Lung microvascular endothelial cell (primary cell): ENCODE results near the gene FAM107A. TPM values are rescaled to one million over a fixed set of nuclear protein-coding genes. Genes with fewer than 3 reads are reported as not detected.

ENCODE experiments used
- DNase-seq, 2 donors: peaks; one replicate each; pipeline versions ENCODE4 v3.0.0 to v3.0.0-alpha.2; 2010; ENCODE audit warnings: low read depth in 2 of 2
- total RNA-seq: library from RNA; depleted of rRNA; stranded (reverse); fragments of >200 nt; gene quantifications from 2 replicates; pipeline ENCODE4 v1.2.1, GENCODE V29; 2014

The FAM107A gene
- total RNA-seq, 1 donor from 2014 or later: 0.20 TPM

DNA sequence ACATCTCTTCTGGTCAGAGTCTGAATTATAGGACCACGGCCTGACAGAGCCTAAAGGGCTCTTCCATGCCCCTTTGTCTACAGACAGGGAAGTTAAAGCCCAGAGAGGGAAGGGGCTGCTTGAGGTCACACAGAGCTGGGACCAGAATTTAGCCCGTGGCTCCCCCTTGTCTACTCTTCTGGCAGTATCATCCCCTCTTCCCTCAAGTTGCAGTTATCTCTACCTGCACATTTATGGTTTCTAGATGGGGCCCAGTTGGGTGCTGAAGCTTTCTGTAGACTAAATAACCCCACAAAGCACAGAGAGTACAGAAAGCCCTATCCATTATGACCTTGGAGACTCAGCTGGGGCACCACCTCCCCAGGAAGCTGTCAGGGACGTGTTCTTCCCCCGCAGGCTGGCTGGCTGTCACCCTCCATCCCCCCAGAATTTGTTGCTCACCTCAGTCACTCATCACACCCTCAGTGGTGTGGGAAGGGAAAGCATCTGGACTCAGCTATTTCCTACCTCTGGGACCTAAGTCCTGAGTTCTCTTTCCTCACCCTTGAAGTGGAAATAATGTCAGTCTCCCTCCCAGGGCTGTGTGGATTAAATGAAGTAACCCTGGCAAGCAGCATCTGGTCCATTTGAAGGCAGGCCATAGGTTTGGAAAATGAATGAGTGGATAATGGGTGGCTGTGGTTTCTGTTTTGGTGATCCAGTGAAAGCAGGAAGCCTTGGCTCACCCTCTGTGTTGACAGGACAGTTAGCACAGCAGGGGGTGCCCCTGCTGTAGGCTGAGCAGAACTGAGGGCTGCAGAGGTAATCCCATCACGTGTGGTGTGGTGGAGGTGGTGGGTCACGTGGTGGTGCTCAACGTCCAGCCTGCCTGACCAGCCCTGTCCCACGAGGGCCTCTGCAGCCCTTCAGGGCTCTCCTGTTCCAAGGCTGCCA is 56.5 kb downstream of the FAM107A start:
- DNase-seq: peak in 1 of 2 donors; percentile 81

DNA sequence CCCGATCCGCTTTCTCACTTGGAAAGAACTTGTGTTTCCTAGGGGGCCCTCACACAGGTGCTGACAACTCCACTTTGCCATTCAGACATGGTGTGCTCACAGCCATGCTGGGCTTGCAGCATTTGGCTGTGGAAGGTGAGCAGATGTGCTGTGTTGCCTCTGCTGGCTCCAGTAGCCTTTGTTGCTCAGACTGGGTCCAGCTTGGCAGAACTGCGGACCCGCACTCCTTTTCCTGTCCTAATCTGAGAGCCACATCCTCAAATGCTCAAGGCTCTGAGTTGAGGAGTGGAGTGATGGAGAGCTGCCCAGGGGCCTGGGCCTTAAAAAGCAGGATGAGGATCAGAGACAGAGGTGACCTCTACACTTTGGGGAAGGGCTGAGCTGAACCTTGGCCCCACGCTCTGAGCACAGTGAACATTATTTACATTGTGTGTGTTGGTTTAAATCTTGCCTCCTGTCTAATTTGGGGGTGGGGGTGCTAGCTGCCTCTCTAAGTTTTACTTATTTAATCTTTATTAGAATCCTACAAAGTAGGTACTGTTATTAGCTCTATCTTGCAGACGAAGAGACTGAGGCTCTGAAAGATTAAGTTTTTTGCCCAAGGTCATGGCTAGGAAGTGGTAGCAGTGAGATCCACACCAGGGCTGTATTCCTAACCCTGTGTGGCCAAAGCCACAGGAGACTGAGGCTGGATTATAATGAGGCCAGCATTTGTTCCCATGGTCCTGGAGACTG is 57.4 kb downstream of the FAM107A start:
- no peak for DNase-seq

DNA sequence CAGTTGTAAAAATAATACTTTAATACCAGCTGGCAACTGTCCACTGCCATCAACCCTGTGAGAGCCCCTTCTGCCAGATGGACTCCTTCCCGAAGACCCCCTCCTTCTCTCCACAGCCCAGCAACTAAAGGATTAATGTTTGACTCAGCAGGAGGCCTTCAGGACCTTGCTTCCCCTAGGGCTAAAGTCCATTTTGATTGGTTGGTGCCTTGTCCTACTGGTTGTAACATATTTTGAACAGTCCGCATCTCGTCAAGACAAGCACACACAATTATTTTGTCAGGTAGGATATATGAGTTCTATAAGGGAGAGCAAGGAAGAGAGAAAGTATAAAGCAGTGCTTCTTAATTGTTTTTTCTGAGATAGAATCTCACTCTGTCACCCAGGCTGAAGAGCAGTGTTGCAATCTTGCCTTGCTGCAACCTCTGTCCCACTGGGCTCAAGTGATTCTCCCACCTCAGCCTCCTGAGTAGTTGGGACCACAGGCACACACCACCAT is 58.9 kb downstream of the FAM107A start:
- no peak for DNase-seq

DNA sequence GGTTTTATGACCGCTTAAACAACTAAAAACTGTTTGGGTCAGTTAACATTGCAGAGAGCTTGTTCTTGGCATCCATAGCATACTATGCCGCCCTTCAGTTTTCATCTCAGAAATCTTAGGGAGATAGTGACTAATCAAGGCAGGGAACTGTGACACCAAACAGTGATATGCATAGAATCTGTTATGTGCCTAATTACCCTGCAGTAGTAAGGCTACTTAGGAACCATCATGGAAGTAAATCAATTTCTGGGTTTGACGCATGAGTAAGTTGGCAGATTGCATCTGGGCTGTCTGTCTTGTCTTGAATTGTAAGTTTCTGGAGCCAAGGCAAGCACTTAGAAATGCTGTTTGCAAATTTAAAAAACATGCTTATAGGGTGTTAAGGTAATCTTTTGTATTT is 62.8 kb downstream of the FAM107A start:
- no peak for DNase-seq

Other genes with a start within 250 kb of the FAM107A start
- 13.7 and 16.1 TPM in 2 replicates for gene PXK, start 244.5 kb downstream of the FAM107A start, total RNA-seq
- 56.4 and 59.3 TPM in 2 replicates for gene PDHB, start 143.6 kb downstream of the FAM107A start, total RNA-seq
- 3.5 and 6.7 TPM in 2 replicates for gene KCTD6, start 85.3 kb downstream of the FAM107A start, total RNA-seq
- gene ACOX2, start 40.2 kb downstream of the FAM107A start, total RNA-seq: 0.44 and 0.60 TPM in 2 replicates
- 0.20 and 0.22 TPM in 2 replicates for gene FAM3D, start 89.4 kb upstream of the FAM107A start, total RNA-seq